ENCODE measurements around the gene MTRF1. TPM values are rescaled to one million over a fixed set of nuclear protein-coding genes. Genes with fewer than 3 reads are reported as not detected.

MTRF1 gene
- total and polyA plus RNA-seq, 4 experiments from 2014 or later: 5.3 to 30.1 (median 22.8) TPM

DNA sequence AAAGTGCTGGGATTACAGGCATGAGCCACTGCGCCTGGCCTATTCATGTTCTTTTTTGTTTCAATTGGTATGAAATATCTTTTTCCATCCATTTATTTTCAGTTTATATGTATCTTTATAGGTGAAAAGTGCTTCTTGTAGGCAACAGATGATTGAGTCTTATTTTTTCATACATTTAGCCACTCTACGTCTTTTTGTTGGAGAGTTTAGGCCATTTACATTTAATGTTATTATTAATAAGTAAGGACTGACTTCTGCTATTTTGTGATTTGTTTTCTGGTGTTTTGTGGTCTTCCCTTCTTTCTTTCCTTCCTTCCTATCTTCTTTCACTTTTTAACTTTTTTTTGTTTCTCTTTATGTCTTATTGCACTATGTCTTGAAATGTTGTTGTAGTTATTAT is 52.3 kb downstream of the MTRF1 start:
- Histone ChIP-seq H3K4me1 (ENCODE audit: insufficient read depth, low read length) (no peaks in the 10 kb centered on the region), H3K4me3 (ENCODE audit: low read length in 2 of 2) (no peak overlapping the region), H3K9me3 (ENCODE audit: control insufficient read depth in 1 of 2, low read length in 2 of 2) (no peaks in the 10 kb centered on the region), H3K27me3 (ENCODE audit: insufficient read depth, low read length) (no peaks in the 10 kb centered on the region), H3K27ac (ENCODE audit: low read depth, low read length) (no peak overlapping the region), H3K36me3 (ENCODE audit: insufficient read depth, low read length) (no peaks in the 10 kb centered on the region)
- Mint-ChIP-seq H3K27ac (no peak overlapping the region), H3K27me3 (no peaks in the 10 kb centered on the region), H3K36me3 (peaks cover 1 to 20% of the 10 kb centered on the region in 2 donors), H3K4me1 (no peaks in the 10 kb centered on the region), H3K4me3 (no peak overlapping the region), H3K9me3 (peaks cover 2 to 40% (median 11%) of the 10 kb centered on the region in 8 donors)
- POLR2A ChIA-PET (ENCODE audit: partially characterized antibody): no interaction called here
- intact Hi-C loops (cut with micrococcal nuclease): no loop called here
- CTCF ChIA-PET (ENCODE audit: partially characterized antibody): no interaction called here
- no peak for DNase-seq

DNA sequence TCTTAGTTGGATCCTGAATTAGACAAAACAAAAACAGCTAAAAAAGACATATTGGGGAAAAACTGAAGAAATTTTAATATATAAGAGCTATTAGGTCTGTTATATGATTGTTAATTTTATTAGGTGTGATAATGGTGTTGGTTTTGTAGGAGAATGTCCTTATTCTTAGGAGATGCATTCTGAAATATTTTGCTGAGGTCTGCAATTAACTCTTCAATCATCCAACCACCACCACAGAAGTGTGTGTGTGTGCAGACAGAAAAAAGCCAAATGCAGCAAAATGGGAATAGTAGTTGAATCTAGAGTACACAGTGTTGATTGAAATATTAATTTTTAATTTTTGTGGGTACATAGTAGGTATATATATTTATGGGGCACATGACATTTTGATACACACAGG is 56.9 kb downstream of the MTRF1 start:
- H3K9me3 ChIP-seq (ENCODE audit: control insufficient read depth in 1 of 2, low read length in 2 of 2): no peaks in the 10 kb centered on the region
- H3K27ac ChIP-seq (ENCODE audit: low read depth, low read length): no peak overlapping the region
- no peaks in the 10 kb centered on the region for H3K4me1 ChIP-seq (ENCODE audit: insufficient read depth, low read length)
- ChIA-PET POLR2A (ENCODE audit: partially characterized antibody) (no interaction called here), CTCF (ENCODE audit: partially characterized antibody) (no interaction called here)
- H3K4me3 Mint-ChIP-seq: no peak overlapping the region
- no peak for DNase-seq
- H3K36me3 ChIP-seq (ENCODE audit: insufficient read depth, low read length): no peaks in the 10 kb centered on the region
- no peak overlapping the region for H3K27ac Mint-ChIP-seq
- H3K36me3 Mint-ChIP-seq: peaks cover 0 to 5% of the 10 kb centered on the region in 2 donors
- H3K27me3 ChIP-seq (ENCODE audit: insufficient read depth, low read length): no peaks in the 10 kb centered on the region
- intact Hi-C loops (cut with micrococcal nuclease): no loop called here
- H3K4me1 Mint-ChIP-seq: no peaks in the 10 kb centered on the region
- H3K4me3 ChIP-seq (ENCODE audit: low read length in 2 of 2): no peak overlapping the region
- peaks cover 2 to 30% (median 7%) of the 10 kb centered on the region in 8 donors for H3K9me3 Mint-ChIP-seq
- no peaks in the 10 kb centered on the region for H3K27me3 Mint-ChIP-seq

DNA sequence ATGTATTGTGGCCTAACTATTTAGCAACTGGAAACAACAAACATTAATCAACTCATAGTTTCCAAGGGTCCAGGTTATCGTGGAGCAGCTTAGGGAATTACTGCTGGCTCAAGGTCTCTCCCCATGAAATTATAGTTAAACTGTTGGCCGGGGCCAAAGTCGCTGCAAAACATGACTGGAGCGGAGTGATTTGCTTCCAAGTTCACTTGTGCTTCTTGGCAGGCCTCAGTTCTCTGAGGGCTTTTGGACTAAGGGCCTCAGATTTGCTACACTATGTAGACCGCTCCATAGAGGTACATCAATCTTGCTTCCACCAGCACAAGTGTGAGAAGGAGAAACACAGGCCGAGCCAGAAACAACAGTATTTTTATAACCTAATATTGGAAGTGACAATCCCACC is 59.6 kb downstream of the MTRF1 start:
- H3K36me3 ChIP-seq (ENCODE audit: insufficient read depth, low read length): no peaks in the 10 kb centered on the region
- CTCF ChIA-PET (ENCODE audit: partially characterized antibody): interaction anchor here (2.1 kb wide), 1 partner anchor 19 kb away, joined by 5 read pairs; no protein-coding TSS in a partner anchor
- H3K27me3 ChIP-seq (ENCODE audit: insufficient read depth, low read length): no peaks in the 10 kb centered on the region
- no peak for DNase-seq
- no peaks in the 10 kb centered on the region for H3K9me3 ChIP-seq (ENCODE audit: control insufficient read depth in 1 of 2, low read length in 2 of 2)
- intact Hi-C loops (cut with micrococcal nuclease): no loop called here
- H3K4me3 ChIP-seq (ENCODE audit: low read length in 2 of 2): no peak overlapping the region
- Mint-ChIP-seq H3K9me3 (peaks cover 0 to 14% (median 2%) of the 10 kb centered on the region in 8 donors), H3K4me1 (peaks cover 0 to 1% (median 0%) of the 10 kb centered on the region in 4 donors), H3K36me3 (no peaks in the 10 kb centered on the region), H3K27ac (no peak overlapping the region), H3K4me3 (no peak overlapping the region), H3K27me3 (no peaks in the 10 kb centered on the region)
- H3K4me1 ChIP-seq (ENCODE audit: insufficient read depth, low read length): no peaks in the 10 kb centered on the region
- POLR2A ChIA-PET (ENCODE audit: partially characterized antibody): no interaction called here
- no peak overlapping the region for H3K27ac ChIP-seq (ENCODE audit: low read depth, low read length)

DNA sequence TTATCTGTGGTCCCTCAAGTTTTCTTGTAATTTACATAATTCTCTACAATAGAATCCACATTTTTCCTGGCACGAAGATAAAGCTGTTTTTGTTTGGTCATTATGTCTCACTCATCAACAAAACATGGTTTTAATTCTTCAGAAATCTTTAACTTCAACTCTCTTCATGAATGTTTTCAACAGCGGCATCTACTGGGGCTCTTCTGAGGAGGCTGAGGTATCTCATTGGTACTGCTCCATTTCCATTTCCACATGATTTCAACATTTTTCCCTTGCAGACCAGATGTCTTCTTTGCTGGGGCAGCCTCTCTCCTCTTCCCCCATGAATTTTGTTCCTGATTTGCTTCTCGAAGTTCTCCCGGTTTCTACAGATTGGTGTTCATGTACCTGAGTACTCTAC is 63.2 kb downstream of the MTRF1 start:
- H3K27me3 Mint-ChIP-seq: no peaks in the 10 kb centered on the region
- Histone ChIP-seq H3K9me3 (ENCODE audit: control insufficient read depth in 1 of 2, low read length in 2 of 2) (no peaks in the 10 kb centered on the region), H3K27me3 (ENCODE audit: insufficient read depth, low read length) (no peaks in the 10 kb centered on the region), H3K27ac (ENCODE audit: low read depth, low read length) (no peak overlapping the region), H3K4me3 (ENCODE audit: low read length in 2 of 2) (no peak overlapping the region), H3K4me1 (ENCODE audit: insufficient read depth, low read length) (no peaks in the 10 kb centered on the region), H3K36me3 (ENCODE audit: insufficient read depth, low read length) (no peaks in the 10 kb centered on the region)
- H3K36me3 Mint-ChIP-seq: no peaks in the 10 kb centered on the region
- peaks cover 0 to 3% (median 0%) of the 10 kb centered on the region in 8 donors for H3K9me3 Mint-ChIP-seq
- ChIA-PET POLR2A (ENCODE audit: partially characterized antibody) (no interaction called here), CTCF (ENCODE audit: partially characterized antibody) (no interaction called here)
- peaks cover 0 to 1% (median 0%) of the 10 kb centered on the region in 4 donors for H3K4me1 Mint-ChIP-seq
- DNase-seq: no peak
- intact Hi-C loops (cut with micrococcal nuclease): no loop called here
- H3K4me3 Mint-ChIP-seq: no peak overlapping the region
- H3K27ac Mint-ChIP-seq: no peak overlapping the region

DNA sequence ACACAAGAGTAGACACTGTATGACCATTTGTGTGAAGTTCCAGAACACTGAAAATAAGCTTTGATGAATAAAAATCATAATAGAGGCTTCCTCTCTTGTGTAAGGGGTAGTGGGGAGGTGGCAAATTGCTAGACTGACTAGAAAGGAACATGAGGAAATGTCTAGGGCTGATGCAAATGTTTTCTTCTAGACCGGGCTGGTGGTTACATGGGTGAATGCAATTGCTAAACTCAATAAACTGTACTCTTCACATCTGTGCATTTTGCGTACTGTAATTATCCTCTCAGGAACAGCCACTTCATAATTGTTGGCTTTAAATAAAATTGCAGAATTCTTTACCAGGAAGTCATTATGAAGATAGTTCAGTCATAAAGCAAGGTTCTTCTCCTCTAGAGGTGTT is 63.9 kb downstream of the MTRF1 start:
- Histone ChIP-seq H3K4me3 (ENCODE audit: low read length in 2 of 2) (no peak overlapping the region), H3K27ac (ENCODE audit: low read depth, low read length) (no peak overlapping the region), H3K9me3 (ENCODE audit: control insufficient read depth in 1 of 2, low read length in 2 of 2) (no peaks in the 10 kb centered on the region), H3K36me3 (ENCODE audit: insufficient read depth, low read length) (no peaks in the 10 kb centered on the region), H3K4me1 (ENCODE audit: insufficient read depth, low read length) (peaks cover 3% of the 10 kb centered on the region), H3K27me3 (ENCODE audit: insufficient read depth, low read length) (no peaks in the 10 kb centered on the region)
- ChIA-PET CTCF (ENCODE audit: partially characterized antibody) (no interaction called here), POLR2A (ENCODE audit: partially characterized antibody) (interaction anchor here (1.1 kb wide), 1 partner anchor 67 kb away, joined by 3 read pairs; no protein-coding TSS in a partner anchor)
- H3K4me3 Mint-ChIP-seq: no peak overlapping the region
- H3K36me3 Mint-ChIP-seq: no peaks in the 10 kb centered on the region
- H3K9me3 Mint-ChIP-seq: peaks cover 0 to 3% (median 0%) of the 10 kb centered on the region in 8 donors
- H3K27ac Mint-ChIP-seq: no peak overlapping the region
- DNase-seq: no peak
- H3K27me3 Mint-ChIP-seq: no peaks in the 10 kb centered on the region
- H3K4me1 Mint-ChIP-seq: peaks cover 2 to 3% (median 3%) of the 10 kb centered on the region in 4 donors
- intact Hi-C loops (cut with micrococcal nuclease): no loop called here

DNA sequence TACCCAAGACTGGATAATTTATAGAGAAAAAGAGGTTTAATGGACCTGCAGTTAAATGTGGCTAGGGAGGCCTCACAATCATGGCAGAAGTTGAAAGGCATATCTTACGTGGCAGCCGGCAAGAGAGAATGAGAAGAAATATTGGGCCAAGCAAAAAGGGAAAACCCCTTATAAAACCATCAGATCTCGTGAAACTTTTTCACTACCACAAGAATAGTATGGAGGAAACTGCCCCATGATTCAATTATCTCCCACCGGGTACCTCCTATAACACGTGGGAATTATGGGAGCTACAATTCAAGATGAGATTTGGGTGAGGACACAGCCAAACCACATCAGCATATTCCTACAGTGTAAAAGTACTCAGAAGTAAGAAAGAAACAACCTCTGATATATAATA is 64.3 kb downstream of the MTRF1 start:
- CTCF ChIA-PET (ENCODE audit: partially characterized antibody): no interaction called here
- Mint-ChIP-seq H3K27me3 (no peaks in the 10 kb centered on the region), H3K9me3 (peaks cover 0 to 3% (median 0%) of the 10 kb centered on the region in 8 donors), H3K4me1 (peaks cover 4 to 8% (median 7%) of the 10 kb centered on the region in 4 donors), H3K27ac (peak overlapping the region in 1 of 7 donors; percentile 26), H3K4me3 (no peak overlapping the region), H3K36me3 (peaks cover 0 to 3% of the 10 kb centered on the region in 2 donors)
- H3K4me3 ChIP-seq (ENCODE audit: low read length in 2 of 2): no peak overlapping the region
- no peaks in the 10 kb centered on the region for H3K36me3 ChIP-seq (ENCODE audit: insufficient read depth, low read length)
- no peak overlapping the region for H3K27ac ChIP-seq (ENCODE audit: low read depth, low read length)
- DNase-seq: no peak
- intact Hi-C loops (cut with micrococcal nuclease): no loop called here
- H3K4me1 ChIP-seq (ENCODE audit: insufficient read depth, low read length): peaks cover 3% of the 10 kb centered on the region
- POLR2A ChIA-PET (ENCODE audit: partially characterized antibody): interaction anchor here (1.1 kb wide), 1 partner anchor 66 kb away, joined by 3 read pairs; no protein-coding TSS in a partner anchor
- H3K9me3 ChIP-seq (ENCODE audit: control insufficient read depth in 1 of 2, low read length in 2 of 2): no peaks in the 10 kb centered on the region
- H3K27me3 ChIP-seq (ENCODE audit: insufficient read depth, low read length): no peaks in the 10 kb centered on the region

DNA sequence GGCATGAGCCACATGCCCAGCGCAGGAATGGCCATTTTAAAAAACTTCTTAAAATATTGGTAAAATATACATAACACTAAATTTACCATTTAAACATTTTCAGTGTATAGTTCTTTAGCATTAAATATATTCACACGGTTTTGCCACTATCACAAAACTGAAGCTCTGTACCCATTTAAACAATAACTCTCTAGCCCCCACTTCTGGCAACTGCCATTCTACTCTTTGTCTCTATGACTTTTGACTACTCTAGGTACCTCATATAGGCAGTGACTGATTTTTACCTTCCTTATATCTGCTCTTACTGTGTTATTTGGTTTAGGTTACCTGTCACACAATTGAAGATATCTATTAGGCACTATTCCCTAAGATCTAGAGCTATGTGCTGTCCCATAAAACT is 66.8 kb downstream of the MTRF1 start:
- peak in 1 of 5 donors; percentile 1 for DNase-seq
- POLR2A ChIA-PET (ENCODE audit: partially characterized antibody): no interaction called here
- no peak overlapping the region for H3K27ac Mint-ChIP-seq

More for the DNA sequence above, 66.8 kb downstream of the MTRF1 start:
- H3K9me3 ChIP-seq (ENCODE audit: control insufficient read depth in 1 of 2, low read length in 2 of 2): no peaks in the 10 kb centered on the region
- no peaks in the 10 kb centered on the region for H3K36me3 ChIP-seq (ENCODE audit: insufficient read depth, low read length)
- Mint-ChIP-seq H3K4me3 (no peak overlapping the region), H3K9me3 (peaks cover 0 to 6% (median 0%) of the 10 kb centered on the region in 8 donors), H3K27me3 (no peaks in the 10 kb centered on the region), H3K36me3 (peaks cover 4 to 8% of the 10 kb centered on the region in 2 donors), H3K4me1 (peaks cover 14 to 31% (median 27%) of the 10 kb centered on the region in 4 donors)
- no peak overlapping the region for H3K4me3 ChIP-seq (ENCODE audit: low read length in 2 of 2)
- H3K27me3 ChIP-seq (ENCODE audit: insufficient read depth, low read length): no peaks in the 10 kb centered on the region
- intact Hi-C loops (cut with micrococcal nuclease): no loop called here
- H3K4me1 ChIP-seq (ENCODE audit: insufficient read depth, low read length): peaks cover 23% of the 10 kb centered on the region
- CTCF ChIA-PET (ENCODE audit: partially characterized antibody): interaction anchor here (0.8 to 1.9 kb wide), 6 partner anchors 24 to 142 kb away, joined by 3 to 14 read pairs (median 3); no protein-coding TSS in a partner anchor
- H3K27ac ChIP-seq (ENCODE audit: low read depth, low read length): no peak overlapping the region

Measured in CD4-positive, alpha-beta memory T cell (primary cell).